Measurements from ENCODE around the gene CST9.

- no peak for TF ChIP-seq CTCF (conservative IDR thresholded peaks at IDR 0.05; ENCODE audit: low read depth, low read length)
- TF ChIP-seq EZH2 (IDR thresholded peaks at IDR 0.05; ENCODE audit: low read length, unreplicated experiment) = no peak
- TF ChIP-seq EZH2phosphoT487 (IDR thresholded peaks at IDR 0.05; ENCODE audit: borderline replicate concordance, low read length) = no peak
Measured at GRCh38 chr20:23564927-23565326, 40.8 kb downstream of the CST9 start.

All from PC-3 (cell line).